DND-41 (cell line): ENCODE measurements around the gene SLC2A6.

Source experiments
- CTCF ChIP-seq: IDR thresholded peaks from 2 replicates; pipeline ENCODE4 v1.5.1; 2012; ENCODE audit warnings: borderline replicate concordance, low read length, moderate library complexity, mild to moderate bottlenecking; ENCODE audit not compliant: poor library complexity, severe bottlenecking; ENCODE audit errors: extremely low read depth
- EZH2 ChIP-seq: IDR thresholded peaks from 3 replicates; pipeline ENCODE4 v1.6.1; 2012; ENCODE audit warnings: borderline replicate concordance, low read depth, mild to moderate bottlenecking, moderate library complexity, low read length, inconsistent platforms; ENCODE audit not compliant: severe bottlenecking

- TF ChIP-seq CTCF (no peak), EZH2 (no peak)
Measured at GRCh38 chr9:133484671-133485437, 6.0 kb upstream of the SLC2A6 start.
